Erythroblast (primary cell): ENCODE results near the gene TOMM6.

ENCODE experiments used
- GATA1 ChIP-seq: IDR thresholded peaks from 2 replicates; pipeline ENCODE4 v1.6.1; 2011; ENCODE audit warnings: low read depth, mild to moderate bottlenecking, control low read depth, low read length, moderate library complexity
- POLR2A ChIP-seq: IDR thresholded peaks from 2 replicates; pipeline ENCODE4 v1.6.1; 2011; ENCODE audit warnings: mild to moderate bottlenecking, low read length

- TF ChIP-seq POLR2A (no peak), GATA1 (no peak)
Measured at GRCh38 chr6:41755895-41756294, 31.6 kb upstream of the TOMM6 start.
